Small intestine (tissue), 7 donors: ENCODE measurements around the gene MVP. TPM values are rescaled to one million over a fixed set of nuclear protein-coding genes. Genes with fewer than 3 reads are reported as not detected.

ENCODE experiments used
- DNase-seq, 2 donors: peaks; one replicate each; pipeline versions ENCODE4 v3.0.0 to v3.0.0-alpha.2; 2013
- FAIRE-seq: peaks from 2 replicates; lab custom pipeline; 2012; peaks lifted over from hg19 to GRCh38; lab: Jason Lieb, UNC
- H3K27ac ChIP-seq, 3 donors: one replicate each; pipeline ENCODE4 v1.5.1; 2013; ENCODE audit warnings: low read length in 2 of 3, mild to moderate bottlenecking in 2 of 3, control low read depth in 1 of 3, inconsistent platforms in 1 of 3, low read depth in 1 of 3, moderate library complexity in 1 of 3
- H3K27me3 ChIP-seq, 3 donors: one replicate each; pipeline ENCODE4 v1.6.1; 2013; ENCODE audit warnings: low read length in 3 of 3, inconsistent platforms in 1 of 3; ENCODE audit not compliant: control insufficient read depth in 3 of 3, insufficient read depth in 3 of 3
- H3K36me3 ChIP-seq, 3 donors: one replicate each; pipeline ENCODE4 v1.6.1; 2013; ENCODE audit warnings: low read length in 3 of 3, inconsistent platforms in 1 of 3, low read depth in 1 of 3, mild to moderate bottlenecking in 1 of 3, moderate library complexity in 1 of 3; ENCODE audit not compliant: control insufficient read depth in 3 of 3, insufficient read depth in 2 of 3
- H3K4me1 ChIP-seq, 3 donors: one replicate each; pipeline ENCODE4 v1.6.1; 2013; ENCODE audit warnings: low read length in 2 of 3, inconsistent platforms in 1 of 3, low read depth in 1 of 3, mild to moderate bottlenecking in 1 of 3, moderate library complexity in 1 of 3; ENCODE audit not compliant: control insufficient read depth in 3 of 3, insufficient read depth in 2 of 3
- H3K4me3 ChIP-seq, 3 donors: one replicate each; pipeline ENCODE4 v1.5.1; 2013; ENCODE audit warnings: low read length in 3 of 3, control low read depth in 1 of 3, inconsistent platforms in 1 of 3, low read depth in 1 of 3, mild to moderate bottlenecking in 1 of 3, moderate library complexity in 1 of 3
- H3K9me3 ChIP-seq, 2 donors: one replicate each; pipeline ENCODE4 v1.6.1; 2013; ENCODE audit warnings: low read depth in 1 of 2, low read length in 1 of 2; ENCODE audit not compliant: control insufficient read depth in 2 of 2, insufficient read depth in 1 of 2
- WGBS, 3 donors: extraction: QIAGEN DNeasy Blood & Tissue Kit; methylation state at CpG; one replicate each; pipeline ENCODE4 v1.1.7; 2013; 5-methylcytosine and 5-hydroxymethylcytosine counted together
- polyA plus RNA-seq, 4 donors: library from polyadenylated mRNA; stranded (reverse) in 3 of 4; unstranded in 1 of 4; fragments of 200-250 nt in 3 of 4; fragments of 120-200 nt in 1 of 4; gene quantifications; one replicate each; pipeline versions ENCODE4 v1.2.1 to v1.2.3, GENCODE V29; 2013
- donor health status: healthy with polysubstance abuse.
- donor health status: control.
- donor health status: control.
- donor health status: Bipolar disorder and iron deficiency.
- donor health status: healthy.

Gene MVP
- polyA plus RNA-seq, 4 donors: 175 to 558 (median 292) TPM

- H3K27ac ChIP-seq: peak overlapping the region in 1 of 3 donors; percentile 34
- WGBS, 3 donors: 33 to 45% (median 43%) methylated on average over 15 of the region's 15 CpGs
- no peaks in the 10 kb centered on the region for H3K4me1 ChIP-seq
- H3K4me3 ChIP-seq: no peak overlapping the region
- no peaks in the 10 kb centered on the region for H3K9me3 ChIP-seq
- FAIRE-seq (no peak), DNase-seq (peak; percentile 77 to 83)
- no peaks in the 10 kb centered on the region for H3K27me3 ChIP-seq
- H3K36me3 ChIP-seq: peaks cover 13 to 52% (median 30%) of the 10 kb centered on the region in 3 donors
These were observed 28.4 kb downstream of the MVP start for GRCh38 chr16:29848420-29849297.

GRCh38 chr16:29849505-29849904 is 29.2 kb downstream of the MVP start:
- Histone ChIP-seq H3K4me3 (no peak overlapping the region), H3K27ac (peak overlapping the region in 1 of 3 donors; percentile 18), H3K9me3 (no peaks in the 10 kb centered on the region), H3K4me1 (no peaks in the 10 kb centered on the region), H3K36me3 (peaks cover 7 to 43% (median 24%) of the 10 kb centered on the region in 3 donors), H3K27me3 (no peaks in the 10 kb centered on the region)
- DNase-seq: peak in 1 of 2 donors; percentile 17
- FAIRE-seq: no peak
- WGBS, 3 donors: 74 to 87% (median 85%) methylated on average over 5 of the region's 5 CpGs

- H3K9me3 ChIP-seq: no peaks in the 10 kb centered on the region
- H3K4me1 ChIP-seq: peaks cover 0 to 6% (median 0%) of the 10 kb centered on the region in 3 donors
- no peaks in the 10 kb centered on the region for H3K27me3 ChIP-seq
- peaks cover 3 to 28% (median 11%) of the 10 kb centered on the region in 3 donors for H3K36me3 ChIP-seq
- no peak for DNase-seq
- no peak for FAIRE-seq
- no peak overlapping the region for H3K4me3 ChIP-seq
- no peak overlapping the region for H3K27ac ChIP-seq
- 83 to 93% (median 89%) methylated on average over 3 of the region's 3 CpGs for WGBS, 3 donors
These were observed 30.7 kb downstream of the MVP start for GRCh38 chr16:29850998-29851397.

- Histone ChIP-seq H3K4me3 (no peak overlapping the region), H3K27me3 (no peaks in the 10 kb centered on the region), H3K27ac (peak overlapping the region in 2 of 3 donors; percentile 48 to 60), H3K4me1 (peaks cover 0 to 6% (median 0%) of the 10 kb centered on the region in 3 donors), H3K36me3 (peaks cover 0 to 15% (median 3%) of the 10 kb centered on the region in 3 donors), H3K9me3 (no peaks in the 10 kb centered on the region)
- WGBS, 3 donors: 34 to 76% (median 67%) methylated on average over 7 of the region's 7 CpGs
- FAIRE-seq: no peak
- peak; percentile 26 to 35 for DNase-seq
These were observed 32.4 kb downstream of the MVP start for GRCh38 chr16:29852654-29853053.

- H3K27ac ChIP-seq: no peak overlapping the region
- FAIRE-seq (no peak), DNase-seq (no peak)
- H3K4me3 ChIP-seq: no peak overlapping the region
- peaks cover 0 to 6% (median 0%) of the 10 kb centered on the region in 3 donors for H3K4me1 ChIP-seq
- peaks cover 0 to 21% (median 11%) of the 10 kb centered on the region in 3 donors for H3K36me3 ChIP-seq
- no peaks in the 10 kb centered on the region for H3K9me3 ChIP-seq
- 79 to 87% (median 87%) methylated on average over 5 of the region's 5 CpGs for WGBS, 3 donors
- no peaks in the 10 kb centered on the region for H3K27me3 ChIP-seq
These were observed 34.3 kb downstream of the MVP start for GRCh38 chr16:29854520-29855100.

- H3K9me3 ChIP-seq: no peaks in the 10 kb centered on the region
- H3K36me3 ChIP-seq: peaks cover 6 to 39% (median 8%) of the 10 kb centered on the region in 3 donors
- no peak overlapping the region for H3K4me3 ChIP-seq
- no peaks in the 10 kb centered on the region for H3K27me3 ChIP-seq
- H3K4me1 ChIP-seq: peaks cover 2 to 19% (median 4%) of the 10 kb centered on the region in 3 donors
- FAIRE-seq (no peak), DNase-seq (no peak)
- 82 to 86% (median 83%) methylated on average over 7 of the region's 7 CpGs for WGBS, 3 donors
- H3K27ac ChIP-seq: no peak overlapping the region
These were observed 37.0 kb downstream of the MVP start for GRCh38 chr16:29857133-29857760.

GRCh38 chr16:29858149-29858849 is 38.0 kb downstream of the MVP start:
- 77 to 91% (median 89%) methylated on average over 8 to 10 of the region's 10 CpGs for WGBS, 3 donors
- H3K4me3 ChIP-seq: no peak overlapping the region
- no peaks in the 10 kb centered on the region for H3K27me3 ChIP-seq
- peaks cover 2 to 19% (median 4%) of the 10 kb centered on the region in 3 donors for H3K4me1 ChIP-seq
- H3K36me3 ChIP-seq: peaks cover 6 to 39% (median 8%) of the 10 kb centered on the region in 3 donors
- H3K9me3 ChIP-seq: no peaks in the 10 kb centered on the region
- no peak overlapping the region for H3K27ac ChIP-seq
- no peak for DNase-seq
- FAIRE-seq: no peak
